Activated CD4-positive, alpha-beta memory T cell treated with anti-CD3 and anti-CD28 coated beads for 36 hours (primary cell): ENCODE results near the gene TMEM120B. TPM values are rescaled to one million over a fixed set of nuclear protein-coding genes. Genes with fewer than 3 reads are reported as not detected.
A peak's percentile ranks its signal among the peaks of the same experiment; 100 is the strongest.
"Not testable (repeated sequence)": the region's sequence is repeated elsewhere in the genome, so short reads cannot be mapped to it uniquely, and the experiment has no call there.

Source experiments
- CTCF ChIA-PET: fragments of 350-600 bp; sonication (Branson Sonifier 250); formaldehyde crosslinking; loops from one replicate; lab custom pipeline; 2021; ENCODE audit warnings: antibody characterized with exemption, inconsistent platforms; lab: Charles Lee
- POLR2A ChIA-PET: fragments of 350-600 bp; sonication (Branson Sonifier 250); formaldehyde crosslinking; loops from one replicate; lab custom pipeline; 2021; ENCODE audit warnings: antibody characterized with exemption; lab: Charles Lee
- DNase-seq: peaks from one replicate; pipeline ENCODE4 v3.0.0-alpha.2; 2020
- H3K27ac Mint-ChIP-seq: one replicate; pipeline ENCODE4 v1.8.0; 2021; ENCODE audit warnings: mixed read lengths
- H3K27me3 Mint-ChIP-seq: one replicate; pipeline ENCODE4 v1.8.0; 2021; ENCODE audit warnings: mixed read lengths
- H3K36me3 Mint-ChIP-seq: one replicate; pipeline ENCODE4 v1.8.0; 2021; ENCODE audit warnings: mixed read lengths
- H3K4me1 Mint-ChIP-seq: one replicate; pipeline ENCODE4 v1.8.0; 2021; ENCODE audit warnings: low read depth, mixed read lengths
- H3K4me3 Mint-ChIP-seq: one replicate; pipeline ENCODE4 v1.8.0; 2021; ENCODE audit warnings: mild to moderate bottlenecking, mixed read lengths
- H3K9me3 Mint-ChIP-seq: one replicate; pipeline ENCODE4 v1.8.0; 2021; ENCODE audit warnings: mixed read lengths
- intact Hi-C: fragments of 100-400 bp; cut with micrococcal nuclease; formaldehyde crosslinking; loops from one replicate; pipeline ENCODE4 v1.15.1; 2023
- total RNA-seq, 2 experiments: library from RNA; stranded (reverse); gene quantifications; one replicate each; pipeline ENCODE4 v1.2.3, GENCODE V29; 2021

TMEM120B gene
- 1 to 10 TPM; 8.8 to 9.5 TPM for total RNA-seq

DNA sequence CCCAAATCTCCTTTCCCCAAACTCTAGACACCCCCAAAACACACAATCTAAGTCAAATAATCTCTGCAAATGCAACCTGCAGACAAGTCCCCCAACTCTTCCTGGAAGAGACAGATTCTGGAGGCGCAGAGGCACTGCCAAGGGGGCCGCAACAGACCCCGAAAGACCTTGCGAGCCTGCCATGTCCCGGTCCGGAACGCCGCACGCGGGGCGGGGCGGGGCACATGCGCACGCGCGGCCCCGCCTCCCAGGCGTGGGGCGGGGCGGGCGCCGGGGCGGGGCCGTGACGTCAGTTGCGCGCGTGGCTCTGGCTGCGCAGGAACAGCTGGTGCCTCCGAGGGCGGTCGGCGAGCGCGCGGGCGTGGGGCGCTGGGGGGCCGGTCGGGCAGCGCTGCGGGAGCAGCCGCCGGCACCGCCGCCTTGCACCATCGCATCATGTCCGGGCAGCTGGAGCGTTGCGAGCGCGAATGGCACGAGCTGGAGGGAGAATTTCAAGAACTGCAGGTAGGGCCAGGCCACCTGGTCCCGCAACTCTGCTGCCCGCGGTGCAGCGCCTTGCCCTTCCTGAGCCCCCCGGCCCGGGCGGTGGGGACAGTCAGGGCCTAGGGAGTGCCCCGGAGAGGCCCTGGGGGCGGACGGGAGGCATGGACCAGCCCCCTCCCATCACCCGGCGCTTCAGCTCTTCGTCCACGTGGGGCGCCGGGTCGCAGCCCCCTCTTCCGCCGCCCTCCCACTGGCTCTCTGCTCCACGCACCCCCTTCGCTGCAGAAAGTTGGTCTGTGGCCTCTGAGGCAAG, at the start of gene TMEM120B:
TSS of gene TMEM120B (plus strand) at position 292 of the 796 bp plus-strand sequence. CDS start at position 436, 144 bp downstream.
- CTCF ChIA-PET: interaction anchor here (0.7 to 4.2 kb wide), 12 partner anchors 15 to 218 kb away, joined by 3 to 60 read pairs (median 4); partner anchors contain the start of genes CFAP251, PSMD9 and RHOF
- Mint-ChIP-seq H3K4me1 (peaks cover 16% of the 10 kb centered on the region), H3K9me3 (no peaks in the 10 kb centered on the region), H3K36me3 (peaks cover 1% of the 10 kb centered on the region), H3K27ac (peak within 1 kb of the TSS; percentile 59), H3K27me3 (no peaks in the 10 kb centered on the region), H3K4me3 (peak within 1 kb of the TSS; percentile 89)
- intact Hi-C loops: loop anchor here (1.0 to 5.0 kb wide), 4 partner anchors 26 to 175 kb away; partner anchors contain the start of gene PSMD9
- DNase-seq: peak; percentile 86
- POLR2A ChIA-PET: interaction anchor here (0.5 to 2.2 kb wide), 6 partner anchors 69 to 156 kb away, joined by 3 to 9 read pairs (median 3); partner anchors contain the start of genes ORAI1 and RHOF

DNA sequence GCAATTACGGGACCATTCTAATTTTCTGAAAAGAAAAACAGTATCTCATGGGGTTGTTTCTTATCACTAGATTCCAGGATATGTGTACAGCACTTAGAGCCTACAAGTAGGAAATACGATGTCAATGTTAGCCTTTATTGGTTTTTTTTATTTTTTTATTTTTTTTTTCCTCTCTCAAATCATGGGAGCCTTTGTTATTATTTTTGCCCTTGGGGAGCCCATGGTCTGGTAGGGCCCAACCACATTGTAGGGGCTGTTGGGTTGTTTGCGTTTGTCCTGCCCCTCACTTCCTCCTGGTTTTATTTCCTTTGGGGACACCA, 49.0 kb upstream of the TMEM120B start:
- intact Hi-C loops: no loop called here
- H3K27me3 Mint-ChIP-seq: no peaks in the 10 kb centered on the region
- POLR2A ChIA-PET: no interaction called here
- no peak for DNase-seq
- H3K9me3 Mint-ChIP-seq: no peaks in the 10 kb centered on the region
- peak overlapping the region; percentile 72 for H3K4me3 Mint-ChIP-seq
- CTCF ChIA-PET: no interaction called here
- peaks cover 2% of the 10 kb centered on the region for H3K36me3 Mint-ChIP-seq
- H3K27ac Mint-ChIP-seq: peak overlapping the region; percentile 83
- peaks cover 59% of the 10 kb centered on the region for H3K4me1 Mint-ChIP-seq

DNA sequence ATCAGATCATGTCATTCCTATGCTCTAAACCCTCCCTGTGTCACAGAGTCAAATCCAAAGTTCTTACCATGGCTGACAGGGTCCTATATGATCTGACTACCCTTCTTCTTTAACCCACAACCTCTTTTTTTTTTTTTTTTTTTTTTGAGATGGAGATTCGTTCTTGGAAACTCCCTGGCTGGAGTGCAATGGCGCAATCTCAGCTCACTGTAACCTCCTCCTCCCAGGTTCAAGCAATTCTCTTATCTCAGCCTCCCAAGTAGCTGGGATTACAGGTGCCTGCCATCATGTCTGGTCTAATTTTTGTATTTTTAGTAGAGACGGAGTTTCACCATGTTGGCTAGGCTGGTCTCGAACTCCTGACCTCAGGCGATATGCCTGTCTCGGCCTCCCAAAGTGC, 45.7 kb upstream of the TMEM120B start:
- intact Hi-C loops, POLR2A ChIA-PET, H3K9me3 Mint-ChIP-seq, DNase-seq, H3K4me3 Mint-ChIP-seq, H3K27me3 Mint-ChIP-seq, H3K36me3 Mint-ChIP-seq: not testable (repeated sequence)
- Mint-ChIP-seq H3K4me1 (peaks cover 51% of the 10 kb centered on the region), H3K27ac (peak overlapping the region; percentile 28)
- CTCF ChIA-PET: interaction anchor here (1.2 to 3.6 kb wide), 2 partner anchors 15 to 114 kb away, joined by 3 to 68 read pairs; no protein-coding TSS in a partner anchor

DNA sequence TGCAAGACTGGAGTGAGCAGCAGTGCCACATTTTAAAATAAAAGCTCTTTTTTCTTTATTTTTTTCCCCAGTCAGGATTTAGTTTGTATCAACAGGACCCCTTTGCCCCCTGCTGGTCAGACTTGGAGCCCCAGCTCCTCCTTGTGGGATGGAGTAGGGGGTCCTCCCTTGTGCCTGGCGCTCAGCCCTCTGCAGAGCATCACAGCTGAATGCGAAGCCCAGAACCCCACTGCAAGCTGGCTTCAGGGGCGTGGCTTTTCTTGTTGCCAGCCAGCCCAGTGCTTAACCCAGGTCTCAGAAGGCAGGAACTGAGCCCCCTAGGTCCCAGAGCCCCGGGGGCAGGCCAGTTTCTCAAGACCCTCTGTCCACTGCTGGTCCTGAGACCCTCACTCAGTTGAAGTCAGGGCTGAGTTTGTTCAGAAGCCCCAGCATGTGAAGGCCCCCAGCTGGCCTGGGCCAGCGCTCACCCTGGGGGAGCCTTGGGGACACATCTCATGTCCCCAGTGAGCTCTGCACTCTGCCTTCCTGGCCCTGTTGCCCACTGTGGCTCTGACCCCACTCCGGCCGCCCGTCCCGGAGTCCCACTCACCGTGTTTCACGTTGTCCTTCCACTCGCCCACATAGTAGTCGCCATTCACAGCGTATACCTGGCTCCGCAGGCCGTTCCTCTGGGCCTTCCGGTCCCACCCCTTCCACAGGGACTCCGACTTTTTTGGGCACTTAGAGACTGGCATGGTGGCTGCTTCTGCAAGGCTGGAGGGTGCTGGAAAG, 43.6 kb upstream of the TMEM120B start:
- Mint-ChIP-seq H3K27me3 (no peaks in the 10 kb centered on the region), H3K9me3 (no peaks in the 10 kb centered on the region), H3K4me1 (peaks cover 51% of the 10 kb centered on the region), H3K36me3 (peaks cover 2% of the 10 kb centered on the region), H3K4me3 (no peak overlapping the region), H3K27ac (peak overlapping the region; percentile 62)
- ChIA-PET POLR2A (interaction anchor here (0.7 to 1.1 kb wide), 3 partner anchors 10 to 132 kb away, joined by 3 to 6 read pairs (median 4); no protein-coding TSS in a partner anchor), CTCF (interaction anchor here (0.6 to 5.9 kb wide), 25 partner anchors 11 to 191 kb away, joined by 3 to 109 read pairs (median 4); partner anchors contain the start of gene ORAI1)
- peak; percentile 68 for DNase-seq
- intact Hi-C loops: no loop called here

DNA sequence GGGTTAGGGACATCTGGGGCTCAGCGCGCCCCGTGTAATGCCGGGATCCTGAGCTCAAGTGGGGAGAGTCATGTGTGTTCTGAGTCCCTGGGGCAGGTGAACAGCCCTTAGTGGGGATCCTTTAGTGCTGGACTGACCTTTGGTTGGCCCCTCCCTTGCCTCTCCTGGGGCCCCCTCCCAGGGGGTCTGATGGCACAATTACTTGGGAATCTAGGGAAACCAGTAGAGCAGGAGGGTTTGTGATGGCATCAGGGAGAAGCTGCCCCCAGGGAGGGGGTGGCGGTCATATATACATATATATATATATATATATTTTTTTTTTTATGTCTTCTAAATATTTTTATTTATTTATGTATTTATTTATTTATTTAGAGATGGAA, 43.0 kb upstream of the TMEM120B start, which contains the start of gene MORN3:
TSS of gene MORN3 (minus strand) at position 134 of the 380 bp plus-strand sequence. CDS start 171 bp downstream, outside the sequence.
- Mint-ChIP-seq H3K9me3 (no peaks in the 10 kb centered on the region), H3K4me3 (no peak within 1 kb of the TSS), H3K36me3 (peaks cover 2% of the 10 kb centered on the region), H3K27me3 (no peaks in the 10 kb centered on the region), H3K27ac (peak within 1 kb of the TSS; percentile 62), H3K4me1 (peaks cover 48% of the 10 kb centered on the region)
- POLR2A ChIA-PET: interaction anchor here (0.9 kb wide), 1 partner anchor 41 kb away, joined by 3 read pairs; no protein-coding TSS in a partner anchor
- intact Hi-C loops: no loop called here
- CTCF ChIA-PET: interaction anchor here (1.0 to 5.9 kb wide), 14 partner anchors 10 to 318 kb away, joined by 3 to 109 read pairs (median 8); partner anchors contain the start of gene ORAI1
- DNase-seq: no peak

DNA sequence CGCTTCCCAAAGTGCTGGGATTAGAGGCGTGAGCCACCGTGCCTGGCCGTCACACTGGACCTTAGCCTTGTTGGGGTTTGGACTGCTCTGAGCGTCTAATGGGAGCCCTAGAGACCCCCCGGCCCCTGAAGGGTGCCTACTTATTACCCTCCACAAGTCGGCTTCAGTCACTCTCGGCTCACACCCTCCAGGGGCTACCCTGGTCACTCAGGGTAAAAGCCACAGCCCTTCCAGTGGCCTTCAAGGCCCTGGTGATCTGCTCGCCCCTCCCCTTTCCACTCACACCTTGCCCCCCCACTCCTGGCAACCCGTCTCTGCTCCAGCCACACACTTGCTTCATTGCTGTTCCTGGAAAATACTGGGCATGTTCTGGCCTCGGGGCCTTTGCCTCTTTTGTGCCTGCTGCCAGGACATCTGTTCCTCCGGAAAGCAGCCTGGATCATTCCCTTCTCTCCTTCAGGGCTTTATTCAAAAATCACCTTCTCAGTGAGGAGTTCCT, 39.5 kb upstream of the TMEM120B start:
- ChIA-PET CTCF (interaction anchor here (1.3 to 5.9 kb wide), 3 partner anchors 9 to 45 kb away, joined by 3 to 109 read pairs (median 57); partner anchors contain the start of gene ORAI1), POLR2A (interaction anchor here (0.7 to 2.8 kb wide), 6 partner anchors 16 to 136 kb away, joined by 3 to 46 read pairs (median 6); partner anchors contain the start of gene ORAI1)
- no peaks in the 10 kb centered on the region for H3K27me3 Mint-ChIP-seq
- DNase-seq: peak; percentile 29
- peak overlapping the region; percentile 84 for H3K4me3 Mint-ChIP-seq
- H3K4me1 Mint-ChIP-seq: peaks cover 31% of the 10 kb centered on the region
- intact Hi-C loops: loop anchor here (2.0 kb wide), 2 partner anchors 14 to 136 kb away; no protein-coding TSS in a partner anchor
- peak overlapping the region; percentile 99 for H3K27ac Mint-ChIP-seq
- no peaks in the 10 kb centered on the region for H3K36me3 Mint-ChIP-seq
- no peaks in the 10 kb centered on the region for H3K9me3 Mint-ChIP-seq

DNA sequence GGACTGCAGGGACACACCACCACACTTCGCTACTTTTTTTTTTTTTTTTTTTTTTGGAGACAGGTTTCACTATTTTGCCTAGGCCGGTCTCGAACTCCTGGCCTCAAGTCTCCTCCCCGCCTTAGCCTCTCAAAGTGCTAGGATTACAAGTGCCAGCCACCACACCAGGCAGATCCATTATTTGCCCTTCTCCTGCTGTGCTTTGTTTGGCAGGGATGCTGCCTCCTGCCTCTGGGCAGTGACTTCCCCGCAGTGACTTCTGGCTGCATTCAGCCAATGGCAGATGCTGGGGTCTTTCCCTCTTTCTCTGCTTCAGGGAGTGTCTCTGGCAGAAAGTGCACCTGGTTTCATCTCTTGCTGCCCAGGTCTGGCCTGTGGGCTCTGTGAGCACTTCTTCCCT, 36.4 kb upstream of the TMEM120B start:
- CTCF ChIA-PET: interaction anchor here (1.1 kb wide), 1 partner anchor 118 kb away, joined by 4 read pairs; no protein-coding TSS in a partner anchor
- Mint-ChIP-seq H3K27ac (no peak overlapping the region), H3K9me3 (no peaks in the 10 kb centered on the region), H3K36me3 (no peaks in the 10 kb centered on the region), H3K4me1 (peaks cover 23% of the 10 kb centered on the region), H3K4me3 (no peak overlapping the region), H3K27me3 (no peaks in the 10 kb centered on the region)
- intact Hi-C loops: no loop called here
- DNase-seq: no peak
- POLR2A ChIA-PET: no interaction called here

DNA sequence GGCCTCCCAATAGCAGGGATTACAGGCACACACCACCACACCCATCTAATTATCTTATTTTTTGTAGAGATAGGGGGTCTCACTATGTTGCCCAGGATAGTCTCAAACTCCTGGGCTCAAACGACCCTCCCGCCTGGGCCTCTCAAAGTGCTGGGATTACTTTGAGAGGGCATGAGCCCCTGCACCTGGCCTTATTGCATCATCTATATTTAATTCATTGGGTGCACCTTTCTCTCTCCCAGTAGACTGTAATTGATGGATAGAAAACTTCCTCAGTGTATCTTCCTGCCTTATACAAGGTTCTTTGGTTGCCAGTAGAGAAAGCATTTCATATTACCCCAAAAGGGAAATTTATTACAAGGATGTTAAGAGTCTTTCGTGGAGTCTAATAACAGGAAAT, 34.2 kb upstream of the TMEM120B start:
- ChIA-PET CTCF (interaction anchor here (0.6 to 2.3 kb wide), 3 partner anchors 99 to 145 kb away, joined by 3 to 12 read pairs (median 4); no protein-coding TSS in a partner anchor), POLR2A (no interaction called here)
- DNase-seq: no peak
- no peaks in the 10 kb centered on the region for H3K27me3 Mint-ChIP-seq
- no peaks in the 10 kb centered on the region for H3K36me3 Mint-ChIP-seq
- intact Hi-C loops: no loop called here
- H3K4me1 Mint-ChIP-seq: peaks cover 13% of the 10 kb centered on the region
- H3K4me3 Mint-ChIP-seq: no peak overlapping the region
- H3K9me3 Mint-ChIP-seq: no peaks in the 10 kb centered on the region
- H3K27ac Mint-ChIP-seq: no peak overlapping the region

DNA sequence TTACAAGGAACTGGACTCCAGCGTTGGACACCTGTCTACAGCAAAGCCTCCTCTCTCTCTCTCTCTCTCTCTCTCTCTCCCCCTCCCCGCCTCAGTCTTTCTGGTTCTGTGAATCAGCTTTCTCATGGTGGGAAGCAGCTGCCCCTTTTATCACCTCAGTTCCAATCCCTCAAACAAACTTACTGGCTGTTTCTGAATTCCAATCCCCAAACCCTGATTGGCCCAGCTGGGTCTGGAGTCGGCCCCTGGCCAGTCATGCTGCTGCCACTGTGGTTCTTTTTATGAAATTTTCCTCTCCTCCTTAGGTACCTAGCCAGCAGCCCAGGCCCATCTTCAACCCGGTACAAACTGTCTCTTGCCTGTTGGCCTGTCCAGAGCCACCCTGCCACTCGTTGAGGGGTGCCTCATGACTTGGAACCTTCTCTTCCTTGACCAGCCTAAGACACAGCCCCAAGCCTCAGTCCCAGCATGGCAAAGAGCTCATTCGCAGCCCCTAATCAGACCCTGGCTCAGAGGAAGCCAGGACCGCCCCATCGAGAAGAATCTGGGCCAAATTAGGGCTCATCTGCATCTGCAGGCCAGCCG, 33.7 kb upstream of the TMEM120B start:
- Mint-ChIP-seq H3K36me3 (no peaks in the 10 kb centered on the region), H3K27ac (no peak overlapping the region), H3K4me3 (no peak overlapping the region), H3K27me3 (no peaks in the 10 kb centered on the region), H3K9me3 (no peaks in the 10 kb centered on the region), H3K4me1 (peaks cover 9% of the 10 kb centered on the region)
- no peak for DNase-seq
- intact Hi-C loops: no loop called here
- CTCF ChIA-PET: interaction anchor here (1.5 to 2.3 kb wide), 2 partner anchors 126 to 146 kb away, joined by 3 to 12 read pairs; no protein-coding TSS in a partner anchor
- POLR2A ChIA-PET: interaction anchor here (0.7 kb wide), 1 partner anchor 142 kb away, joined by 4 read pairs; no protein-coding TSS in a partner anchor

DNA sequence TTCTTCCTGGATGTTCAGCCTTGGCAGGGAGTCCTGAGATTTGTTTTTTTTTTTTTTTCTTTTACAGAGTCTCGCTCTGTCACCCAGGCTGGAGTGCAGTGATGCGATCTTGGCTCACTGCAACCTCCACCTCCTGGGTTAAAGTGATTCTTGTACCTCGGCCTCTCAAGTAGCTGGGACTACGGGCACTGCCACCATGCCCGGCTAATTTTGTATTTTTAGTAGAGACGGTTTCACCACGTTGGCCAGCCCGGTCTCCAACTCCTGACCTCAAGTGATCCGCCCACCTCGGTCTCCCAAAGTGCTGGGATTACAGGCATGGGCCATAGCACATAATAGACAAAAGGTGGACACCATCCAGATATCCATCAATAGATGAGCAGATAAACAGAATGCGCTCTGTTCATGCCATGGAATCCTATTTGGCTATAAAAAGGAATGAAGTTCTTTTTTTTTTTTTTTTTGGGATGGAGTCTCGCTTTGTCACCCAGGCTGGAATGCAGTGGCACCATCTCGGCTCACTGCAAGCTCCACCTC, 32.8 kb upstream of the TMEM120B start:
- ChIA-PET CTCF (interaction anchor here (1.1 to 2.3 kb wide), 3 partner anchors 11 to 147 kb away, joined by 3 to 12 read pairs (median 6); partner anchors contain the start of gene MORN3), POLR2A (interaction anchor here (0.6 to 0.7 kb wide), 2 partner anchors 143 to 899 kb away, joined by 3 to 4 read pairs; no protein-coding TSS in a partner anchor)
- not testable (repeated sequence) for H3K36me3 Mint-ChIP-seq, H3K4me3 Mint-ChIP-seq, H3K27ac Mint-ChIP-seq, DNase-seq, H3K4me1 Mint-ChIP-seq, H3K27me3 Mint-ChIP-seq, H3K9me3 Mint-ChIP-seq
- intact Hi-C loops: loop anchor here (2.0 to 5.0 kb wide), 3 partner anchors 97 to 179 kb away; partner anchors contain the start of gene KDM2B
